ENCODE data around the gene LAMB4.

The LAMB4 gene

DNA sequence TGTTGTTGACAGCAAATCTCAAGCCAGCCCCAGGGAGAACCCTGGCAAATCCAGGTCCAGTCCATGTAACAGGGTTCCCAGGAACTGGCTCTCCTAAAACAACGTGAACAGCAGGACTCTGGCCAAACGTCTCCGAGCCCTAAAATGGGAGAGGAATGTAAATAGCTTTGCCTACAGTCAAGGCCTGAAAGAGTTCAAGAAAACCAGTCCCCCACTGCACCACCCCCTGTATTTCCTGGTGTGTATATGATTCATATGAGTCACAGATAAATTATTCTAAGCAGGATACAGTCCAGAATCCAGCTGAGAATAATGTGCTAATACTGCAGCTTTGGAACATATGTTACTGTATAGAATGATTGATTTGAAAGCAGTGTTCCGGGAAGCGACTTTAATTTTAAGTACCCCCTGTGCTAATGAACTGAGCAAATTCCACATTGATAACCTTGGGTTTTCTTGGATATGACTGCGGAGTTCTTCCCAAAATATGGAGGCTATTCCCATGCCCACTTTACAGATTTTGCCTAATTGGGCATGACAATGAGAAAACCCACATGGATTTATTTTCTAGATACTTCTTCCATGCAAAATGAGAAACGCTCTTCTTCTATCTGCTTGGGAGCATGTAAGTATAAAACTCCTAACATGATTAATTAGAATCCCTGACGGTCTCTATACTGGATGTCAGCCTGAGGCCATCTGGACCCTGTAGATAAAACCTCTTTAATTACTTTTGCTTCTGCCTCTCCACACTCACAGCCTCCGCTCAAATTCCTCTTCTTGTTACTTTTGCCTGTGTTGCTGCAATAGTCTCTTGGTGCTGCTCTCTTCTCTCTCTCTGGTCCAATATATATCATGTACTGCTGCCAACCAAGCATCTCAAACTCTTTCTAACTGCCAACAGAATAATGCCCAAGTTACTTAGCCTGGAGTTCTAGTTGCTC is 50.2 kb downstream of the LAMB4 start:
- no peak for DNase-seq (ENCODE audit: low spot score)

DNA sequence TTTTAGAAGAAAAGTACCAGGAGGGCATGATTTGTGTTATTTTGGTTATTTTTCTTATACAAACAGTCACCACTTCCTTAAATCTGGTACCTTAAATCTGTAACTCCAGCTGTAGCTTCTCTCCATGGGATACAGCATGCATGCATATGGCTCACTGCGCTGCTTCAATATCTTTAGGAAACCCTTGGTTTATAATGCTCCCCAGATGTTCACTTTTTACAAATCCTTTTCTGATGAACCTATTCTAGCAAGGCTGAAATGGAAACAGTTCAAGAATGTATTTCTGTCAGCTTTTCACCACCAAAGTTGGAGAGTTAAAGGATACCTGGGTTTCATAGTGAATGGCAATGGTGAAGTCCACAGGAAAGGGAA is 50.9 kb downstream of the LAMB4 start:
- no peak for DNase-seq (ENCODE audit: low spot score)

DNA sequence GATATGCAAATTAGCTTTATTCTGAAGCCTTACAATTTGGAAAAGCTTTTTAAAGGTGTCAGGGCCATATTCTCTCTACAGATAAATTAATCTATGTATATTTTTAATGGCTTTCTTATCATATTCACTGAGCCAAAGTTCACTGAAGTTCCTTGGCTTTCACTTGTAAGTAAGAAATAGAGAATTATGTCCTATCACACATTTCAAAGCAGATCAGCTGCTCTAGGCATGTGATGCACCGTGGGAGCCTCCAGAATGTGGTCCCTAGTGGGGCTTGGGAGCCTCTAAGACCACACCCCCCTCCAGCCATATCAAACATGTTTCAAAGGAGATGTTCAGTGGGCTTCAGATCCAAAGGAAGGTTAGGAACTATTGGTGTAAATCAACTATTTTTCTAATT is 51.5 kb downstream of the LAMB4 start:
- no peak for DNase-seq (ENCODE audit: low spot score)

DNA sequence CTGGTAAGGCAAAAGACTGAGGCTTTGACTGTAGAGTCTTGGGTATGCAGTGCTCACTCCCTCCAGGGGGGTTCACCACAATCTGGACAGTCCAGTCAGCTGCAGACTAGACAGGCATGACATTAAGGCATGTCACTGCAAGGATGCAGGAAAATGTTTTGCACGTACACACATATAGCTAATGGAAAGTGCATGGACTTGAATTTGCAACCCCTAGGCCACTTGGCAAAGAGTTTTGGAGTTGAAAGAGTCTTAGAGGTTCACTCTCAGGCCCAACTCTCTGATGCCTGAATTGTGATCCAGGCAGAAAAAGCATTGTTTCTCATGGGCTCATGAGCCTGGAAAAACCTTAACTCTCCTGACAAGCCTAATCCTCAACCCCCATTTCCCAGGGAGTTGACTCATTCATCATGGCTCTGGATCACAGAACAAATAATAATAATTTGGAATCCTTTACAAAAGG is 51.9 kb downstream of the LAMB4 start:
- no peak for DNase-seq (ENCODE audit: low spot score)

DNA sequence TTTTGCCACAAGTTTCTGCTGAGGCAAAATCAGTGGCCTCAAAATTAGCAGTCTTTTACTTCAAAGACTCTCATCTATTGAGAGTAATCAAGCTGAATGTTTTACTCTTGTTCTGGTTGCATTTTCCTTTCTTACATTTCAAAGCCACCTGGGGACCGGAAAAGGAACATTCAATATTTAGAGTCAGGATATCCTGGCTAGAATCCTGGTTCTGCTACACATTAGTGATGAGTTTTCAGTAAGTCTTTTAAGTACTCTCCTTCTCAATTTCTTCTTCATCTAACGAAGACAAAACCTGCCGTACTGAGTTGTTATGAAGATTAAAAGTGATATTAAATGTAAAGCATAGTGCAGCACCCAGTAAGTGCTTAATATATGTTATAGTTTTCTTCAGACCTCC is 52.5 kb downstream of the LAMB4 start:
- no peak for DNase-seq (ENCODE audit: low spot score)

DNA sequence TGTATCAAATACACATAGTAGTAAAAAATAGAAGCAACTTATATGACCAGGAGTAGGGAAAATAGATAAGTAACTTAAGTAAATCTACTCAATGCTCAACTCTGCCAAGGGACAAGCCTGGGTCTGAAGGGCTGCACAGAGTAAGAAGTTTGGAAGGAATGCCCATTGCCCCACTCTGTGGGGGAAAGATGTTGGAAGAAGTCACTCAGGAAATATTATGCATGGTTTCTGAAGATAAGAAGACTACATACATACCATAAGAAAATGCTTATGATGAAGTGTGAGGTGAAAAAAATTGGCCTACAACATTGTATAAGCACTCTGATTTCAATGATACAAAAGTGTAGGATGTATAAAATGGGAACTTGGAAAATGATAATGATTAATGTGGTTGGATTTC is 54.0 kb downstream of the LAMB4 start:
- DNase-seq (ENCODE audit: low spot score): no peak

DNA sequence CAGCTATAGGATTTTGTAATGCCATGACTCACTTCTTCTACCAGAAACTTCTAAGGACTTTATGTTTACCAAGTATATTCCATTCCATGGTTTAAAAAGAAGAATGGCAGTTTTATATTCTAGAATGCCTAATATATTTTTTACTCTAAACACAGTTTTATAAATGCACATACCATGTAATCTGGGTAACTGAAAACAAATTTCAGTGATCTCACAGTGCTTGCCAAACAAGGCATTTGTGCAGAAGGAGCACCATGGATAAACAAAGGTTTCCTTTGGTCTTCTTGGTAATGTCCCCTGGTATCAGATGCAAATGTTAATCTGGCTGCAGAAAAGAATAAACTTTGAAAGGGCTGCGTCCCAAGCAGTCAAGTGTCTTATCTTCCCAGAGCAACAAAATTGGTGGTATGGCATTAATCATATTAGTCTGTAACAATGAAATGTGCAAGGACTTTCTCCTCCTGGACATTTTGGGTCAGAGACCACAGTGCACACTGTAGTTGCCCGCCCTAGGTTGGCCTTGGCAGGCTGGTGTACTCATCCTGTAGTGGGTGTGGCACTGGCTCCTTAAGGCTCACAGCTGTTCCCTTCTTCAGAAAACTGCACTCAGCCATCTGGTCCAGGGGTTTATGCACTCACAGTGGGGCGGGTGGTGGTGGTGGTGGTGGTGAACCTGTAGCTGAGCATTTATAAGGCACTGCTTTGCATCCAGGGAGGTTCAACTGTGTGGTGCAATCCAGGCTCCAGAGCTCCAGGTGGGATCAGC is 56.7 kb downstream of the LAMB4 start:
- DNase-seq (ENCODE audit: low spot score): no peak

DNA sequence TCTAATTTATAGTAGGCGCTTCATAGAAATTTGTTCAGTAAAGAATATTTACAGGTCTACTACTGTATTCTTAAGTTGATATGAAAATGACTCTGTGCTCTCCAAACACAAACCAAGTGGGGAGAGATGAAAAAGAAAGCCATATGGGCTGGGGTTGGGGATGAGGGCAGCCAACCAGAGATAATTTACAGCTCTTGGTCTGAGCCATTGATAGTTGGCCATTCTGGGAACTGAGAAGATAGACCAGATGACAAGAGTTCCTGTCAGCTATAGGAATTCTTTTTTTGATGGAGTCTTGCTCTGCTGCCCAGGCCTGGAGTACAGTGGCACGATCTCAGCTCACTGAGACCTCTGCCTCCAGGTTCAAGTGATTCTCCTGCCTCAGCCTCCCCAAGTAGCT is 57.4 kb downstream of the LAMB4 start:
- no peak for DNase-seq (ENCODE audit: low spot score)

DNA sequence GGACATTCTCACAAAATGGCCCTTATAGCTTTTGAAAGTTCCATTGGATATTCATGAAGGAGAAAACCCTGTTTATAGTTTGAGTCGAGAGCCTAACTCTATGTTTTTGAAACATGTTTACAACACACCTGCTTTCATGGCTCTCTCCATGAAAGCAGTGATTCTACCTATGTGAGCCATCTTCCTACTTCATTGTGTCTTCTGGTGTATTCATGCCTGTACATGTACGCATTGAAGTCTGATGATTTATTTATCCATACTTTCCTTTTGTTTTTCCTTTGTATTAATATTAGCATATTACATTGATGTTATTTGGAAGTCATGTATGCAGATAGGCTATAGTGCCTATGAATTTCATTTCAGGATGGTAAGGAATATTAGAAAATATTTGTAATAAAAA is 58.0 kb downstream of the LAMB4 start:
- no peak for DNase-seq (ENCODE audit: low spot score)

DNA sequence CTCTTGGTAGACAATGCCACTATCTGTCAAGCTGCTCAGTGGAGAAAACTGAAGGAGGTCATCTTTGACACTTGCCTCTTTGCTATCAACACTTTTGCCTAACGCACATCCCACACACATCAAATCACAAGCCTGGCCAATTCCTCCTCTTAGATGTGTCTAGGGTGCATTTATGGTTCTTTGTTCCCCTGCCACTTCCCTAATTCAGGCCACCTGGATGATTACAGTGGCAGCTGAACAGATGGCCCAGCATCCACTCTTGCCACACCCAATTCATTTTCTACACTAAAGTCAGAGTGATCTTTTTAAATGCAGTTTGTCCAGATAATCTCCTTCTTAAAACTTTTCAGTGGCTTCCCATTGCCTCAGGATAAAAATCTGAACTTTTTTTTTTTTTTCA is 58.6 kb downstream of the LAMB4 start:
- DNase-seq (ENCODE audit: low spot score): no peak

DNA sequence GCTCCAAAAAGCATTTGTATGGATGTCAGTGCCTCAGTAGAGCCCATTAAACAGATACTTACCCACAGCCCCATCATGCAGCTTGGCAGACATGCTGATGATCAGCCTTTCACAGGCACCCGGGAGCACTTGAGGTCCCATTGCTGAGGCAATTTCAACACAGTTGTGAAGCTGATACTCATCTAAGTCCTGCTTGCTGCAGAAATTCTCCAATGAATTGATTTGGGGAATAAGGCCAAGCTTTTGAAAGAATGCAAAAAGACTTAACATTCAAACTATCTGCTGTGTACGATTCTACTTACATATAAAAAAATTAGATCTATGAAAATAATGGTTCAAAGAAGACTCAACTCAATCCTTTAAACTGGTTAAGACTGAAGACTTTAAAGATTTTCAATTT is 60.5 kb downstream of the LAMB4 start:
- DNase-seq (ENCODE audit: low spot score): no peak

DNA sequence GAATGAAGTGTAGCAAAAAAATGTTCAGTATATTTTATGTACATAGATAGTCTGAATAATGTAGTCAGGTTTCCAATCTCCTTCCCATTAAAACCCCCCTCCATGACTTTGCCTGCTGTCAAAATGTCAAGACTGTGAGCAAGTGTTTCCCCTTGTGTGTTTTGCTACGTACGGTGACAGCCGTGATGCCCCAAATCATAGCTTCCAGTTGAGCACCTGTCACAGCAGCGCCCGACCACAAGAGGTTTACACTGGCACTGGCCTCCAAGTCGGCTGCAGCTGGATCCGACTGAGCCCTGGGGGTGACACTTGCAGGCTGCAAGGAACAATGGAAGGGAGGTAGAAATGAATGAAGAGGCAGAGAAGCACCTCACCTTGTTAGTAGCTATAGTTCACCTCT is 62.3 kb downstream of the LAMB4 start:
- no peak for DNase-seq (ENCODE audit: low spot score)

DNA sequence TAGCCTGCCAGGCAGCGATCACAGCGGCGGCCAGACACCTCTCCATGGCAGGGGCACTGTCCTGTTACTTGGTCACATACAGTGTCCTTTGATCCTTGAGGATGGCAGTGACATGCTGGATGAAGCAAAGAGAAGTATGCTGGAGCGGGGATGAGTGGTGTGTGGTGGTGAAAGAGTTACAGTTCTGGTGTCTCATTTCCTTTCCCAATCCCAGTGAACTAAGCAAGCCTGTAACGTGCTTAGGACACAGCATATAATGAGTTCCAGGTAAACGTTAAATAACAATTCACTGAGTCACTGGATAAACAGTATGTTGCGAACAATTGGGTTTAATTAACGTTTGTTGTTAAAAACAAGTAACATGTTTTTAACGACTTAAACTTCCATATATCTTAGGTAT is 63.7 kb downstream of the LAMB4 start:
- no peak for DNase-seq (ENCODE audit: low spot score)

DNA sequence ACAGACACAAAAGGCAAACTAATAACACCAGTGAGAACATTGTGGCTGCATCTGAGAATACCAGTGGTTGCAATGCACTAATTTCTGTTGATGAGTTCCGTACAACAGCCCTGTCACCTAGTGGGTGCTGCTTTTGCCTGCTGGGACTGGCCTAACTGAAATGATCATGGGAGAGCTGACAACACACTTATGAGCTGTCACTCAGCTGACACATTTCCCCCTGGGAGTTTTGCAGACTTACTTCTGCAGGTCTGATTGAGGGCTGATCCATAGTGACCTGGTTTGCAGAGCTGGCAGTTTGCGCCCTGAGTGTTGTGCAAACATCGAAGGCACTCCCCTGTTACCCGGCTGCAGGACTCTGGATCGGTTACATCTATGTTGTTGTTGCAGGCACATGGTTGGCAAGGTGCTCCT is 66.6 kb downstream of the LAMB4 start:
- DNase-seq (ENCODE audit: low spot score): no peak

DNA sequence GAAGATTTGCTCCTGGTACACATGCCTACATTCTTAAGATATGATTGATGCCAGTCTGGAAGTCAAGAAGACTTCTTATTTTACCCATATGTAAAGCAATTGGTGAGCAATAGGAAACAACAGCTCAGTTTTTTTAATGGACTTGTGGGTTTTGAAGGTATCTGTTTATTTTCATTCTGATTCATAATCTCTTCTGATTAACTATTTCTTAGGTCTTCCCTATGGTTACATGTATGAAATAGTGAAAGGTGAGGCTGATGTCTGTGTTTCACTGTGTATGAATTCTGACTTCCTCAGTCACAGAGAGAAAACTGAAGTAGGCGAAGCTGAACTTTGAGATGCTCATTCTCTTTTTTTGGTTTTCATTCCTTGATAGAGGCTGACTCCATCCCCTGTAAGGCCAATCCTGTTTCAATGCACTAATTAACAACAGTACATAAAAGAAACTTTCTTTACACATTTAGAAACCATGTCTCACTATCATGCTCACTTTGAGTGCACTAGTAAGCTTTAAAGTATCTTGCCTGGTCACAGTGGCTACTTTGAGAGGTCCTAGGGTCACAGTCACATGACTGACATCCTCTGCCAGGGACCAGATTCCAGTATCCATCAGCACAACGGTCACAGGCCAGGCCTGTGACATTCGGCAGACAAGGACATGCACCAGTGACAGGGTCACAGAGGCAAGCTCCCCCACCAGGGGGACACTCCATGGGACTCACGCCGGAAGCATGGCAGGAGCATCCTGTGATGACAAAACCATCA is 67.7 kb downstream of the LAMB4 start:
- no peak for DNase-seq (ENCODE audit: low spot score)

DNA sequence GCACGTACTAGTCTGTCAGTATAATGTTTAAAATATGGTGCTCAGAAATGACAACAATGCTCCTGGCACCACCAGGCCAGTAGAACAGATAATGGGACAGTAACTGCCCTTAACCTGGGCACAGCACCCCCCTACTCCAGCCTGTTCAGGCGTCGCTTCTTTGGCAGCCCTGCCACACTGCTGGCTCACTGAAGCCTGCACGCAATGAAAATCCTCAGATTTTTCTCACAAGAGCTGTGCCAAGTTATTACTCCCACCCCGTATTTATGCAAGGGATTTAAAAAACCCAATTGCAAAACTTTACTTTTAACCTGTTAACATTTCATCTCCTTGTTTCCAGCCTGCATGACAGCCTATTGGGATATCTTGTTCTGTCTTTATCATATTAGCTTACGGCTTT is 70.6 kb downstream of the LAMB4 start:
- DNase-seq (ENCODE audit: low spot score): no peak

DNA sequence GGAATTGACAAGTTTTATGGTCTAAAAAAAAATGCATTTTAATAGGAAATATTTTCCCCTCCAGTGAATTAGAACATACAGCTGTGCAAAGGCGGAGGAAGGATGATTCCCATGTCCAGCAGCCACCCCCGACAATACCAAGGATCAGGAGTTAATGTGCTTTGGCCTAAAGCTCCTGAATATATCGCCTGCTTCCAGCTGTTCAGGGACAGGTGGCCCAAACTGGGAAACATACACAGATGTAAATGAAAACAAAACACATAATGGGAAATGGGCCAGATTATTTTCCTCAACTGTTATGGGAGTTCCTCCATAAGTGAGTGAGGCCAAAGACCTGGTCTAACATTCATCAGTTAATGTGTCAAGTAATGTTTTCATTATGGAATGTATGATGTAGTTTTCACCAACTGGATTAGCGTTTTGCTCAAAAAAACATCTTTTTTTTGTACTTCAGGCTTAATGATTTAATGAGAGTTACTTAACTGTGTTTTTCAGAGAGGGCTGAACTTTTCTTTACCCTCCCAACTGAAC is 72.1 kb downstream of the LAMB4 start:
- no peak for DNase-seq (ENCODE audit: low spot score)

DNA sequence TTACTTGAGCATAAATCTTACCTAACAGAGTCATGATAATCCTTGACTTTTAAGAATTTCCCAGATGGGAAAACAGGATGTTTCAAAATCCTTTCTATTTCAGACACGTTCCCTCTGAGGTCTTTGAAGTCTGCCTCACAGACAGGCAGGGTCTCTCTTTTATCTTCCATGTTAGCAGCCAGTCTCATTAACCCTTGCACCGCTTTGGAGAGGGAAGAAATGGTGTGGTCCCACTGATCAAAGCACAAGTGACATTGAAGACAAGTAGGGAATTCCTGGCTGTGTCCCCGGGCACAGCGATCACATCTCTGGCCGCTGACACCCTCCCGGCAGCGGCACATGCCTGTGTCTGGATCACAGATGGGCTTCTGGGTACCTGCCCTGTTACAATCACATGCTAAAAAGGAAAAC is 74.5 kb downstream of the LAMB4 start:
- no peak for DNase-seq (ENCODE audit: low spot score)

DNA sequence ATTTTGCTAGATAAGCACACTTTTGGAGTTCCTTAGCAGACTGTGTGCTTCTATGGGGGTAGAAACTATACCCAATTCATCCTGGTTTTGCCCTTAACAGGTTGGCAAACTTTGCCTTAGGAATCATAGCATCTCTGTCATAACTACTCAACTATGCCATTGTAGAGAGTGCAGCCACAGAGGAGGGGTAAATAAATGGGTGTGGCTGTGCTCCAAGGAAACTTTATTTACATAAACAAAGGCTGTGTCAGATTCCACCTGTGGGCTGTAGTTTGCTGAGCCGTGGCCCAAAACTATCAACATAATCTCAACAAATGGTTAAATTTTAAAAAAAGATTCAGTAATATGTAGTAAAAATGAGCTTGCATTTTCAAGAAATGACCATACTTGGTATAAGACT is 75.6 kb downstream of the LAMB4 start:
- DNase-seq (ENCODE audit: low spot score): no peak

DNA sequence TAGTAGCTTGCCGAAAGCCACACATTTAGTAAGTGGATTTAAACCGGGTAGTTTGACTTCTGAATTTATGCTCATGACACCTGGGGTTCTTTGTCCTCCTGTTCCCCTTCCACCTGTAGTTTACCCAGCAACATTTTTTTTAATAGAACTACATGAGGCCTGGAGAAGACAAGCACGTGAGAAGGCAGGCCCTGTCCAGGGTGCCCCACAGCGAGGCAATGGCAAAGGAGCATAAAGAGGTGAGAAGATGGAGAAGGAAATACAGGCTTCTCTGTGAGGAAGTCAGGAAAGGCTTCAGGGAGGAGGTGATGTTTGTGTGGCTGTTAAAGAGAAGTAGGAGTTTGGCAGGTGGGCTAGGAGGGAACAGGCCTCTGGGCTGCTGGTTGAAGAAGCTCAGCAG is 76.9 kb downstream of the LAMB4 start:
- DNase-seq (ENCODE audit: low spot score): no peak

DNA sequence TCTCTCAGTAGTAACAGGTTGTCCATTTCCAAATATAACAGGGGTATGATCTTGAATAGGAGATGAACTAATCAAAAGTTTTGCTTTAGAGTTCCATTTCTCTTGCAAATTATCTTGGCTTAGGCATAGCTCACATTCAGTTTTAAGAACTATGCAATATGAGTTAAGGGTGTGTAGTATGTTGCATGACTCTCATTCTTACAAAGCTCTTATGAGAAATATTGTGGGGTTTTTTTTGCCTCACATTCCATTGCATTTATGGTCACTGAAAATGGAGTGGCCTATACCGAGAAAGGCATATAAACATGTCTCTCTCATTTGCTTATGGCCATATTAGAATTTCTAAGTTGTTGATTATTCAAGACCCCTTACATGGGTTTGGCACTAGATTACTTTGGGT is 78.7 kb downstream of the LAMB4 start:
- no peak for DNase-seq (ENCODE audit: low spot score)

DNA sequence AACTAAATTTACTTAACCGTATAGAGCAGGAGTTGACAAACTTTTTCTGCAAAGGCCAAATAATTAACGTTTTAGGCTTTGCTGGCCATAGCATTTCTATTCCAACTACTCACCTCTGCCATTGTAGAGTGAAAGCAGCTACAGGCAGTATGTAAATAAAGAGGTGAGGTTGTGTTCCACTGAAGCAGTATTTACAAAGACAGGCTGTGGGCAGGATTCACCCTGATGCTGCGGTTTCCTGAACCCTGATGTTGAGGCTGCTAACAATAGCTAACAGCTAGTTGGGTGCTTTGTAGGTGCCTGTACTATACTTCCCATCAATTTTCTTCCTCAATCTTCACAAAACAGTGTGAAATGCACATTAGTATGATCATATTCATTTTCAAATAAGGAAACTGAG is 80.2 kb downstream of the LAMB4 start:
- DNase-seq (ENCODE audit: low spot score): no peak
